ENCODE data around the gene SLC25A18.
"Not testable (repeated sequence)": the region's sequence is repeated elsewhere in the genome, so short reads cannot be mapped to it uniquely, and the experiment has no call there.

SLC25A18 gene, protein sequence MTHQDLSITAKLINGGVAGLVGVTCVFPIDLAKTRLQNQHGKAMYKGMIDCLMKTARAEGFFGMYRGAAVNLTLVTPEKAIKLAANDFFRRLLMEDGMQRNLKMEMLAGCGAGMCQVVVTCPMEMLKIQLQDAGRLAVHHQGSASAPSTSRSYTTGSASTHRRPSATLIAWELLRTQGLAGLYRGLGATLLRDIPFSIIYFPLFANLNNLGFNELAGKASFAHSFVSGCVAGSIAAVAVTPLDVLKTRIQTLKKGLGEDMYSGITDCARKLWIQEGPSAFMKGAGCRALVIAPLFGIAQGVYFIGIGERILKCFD

DNA sequence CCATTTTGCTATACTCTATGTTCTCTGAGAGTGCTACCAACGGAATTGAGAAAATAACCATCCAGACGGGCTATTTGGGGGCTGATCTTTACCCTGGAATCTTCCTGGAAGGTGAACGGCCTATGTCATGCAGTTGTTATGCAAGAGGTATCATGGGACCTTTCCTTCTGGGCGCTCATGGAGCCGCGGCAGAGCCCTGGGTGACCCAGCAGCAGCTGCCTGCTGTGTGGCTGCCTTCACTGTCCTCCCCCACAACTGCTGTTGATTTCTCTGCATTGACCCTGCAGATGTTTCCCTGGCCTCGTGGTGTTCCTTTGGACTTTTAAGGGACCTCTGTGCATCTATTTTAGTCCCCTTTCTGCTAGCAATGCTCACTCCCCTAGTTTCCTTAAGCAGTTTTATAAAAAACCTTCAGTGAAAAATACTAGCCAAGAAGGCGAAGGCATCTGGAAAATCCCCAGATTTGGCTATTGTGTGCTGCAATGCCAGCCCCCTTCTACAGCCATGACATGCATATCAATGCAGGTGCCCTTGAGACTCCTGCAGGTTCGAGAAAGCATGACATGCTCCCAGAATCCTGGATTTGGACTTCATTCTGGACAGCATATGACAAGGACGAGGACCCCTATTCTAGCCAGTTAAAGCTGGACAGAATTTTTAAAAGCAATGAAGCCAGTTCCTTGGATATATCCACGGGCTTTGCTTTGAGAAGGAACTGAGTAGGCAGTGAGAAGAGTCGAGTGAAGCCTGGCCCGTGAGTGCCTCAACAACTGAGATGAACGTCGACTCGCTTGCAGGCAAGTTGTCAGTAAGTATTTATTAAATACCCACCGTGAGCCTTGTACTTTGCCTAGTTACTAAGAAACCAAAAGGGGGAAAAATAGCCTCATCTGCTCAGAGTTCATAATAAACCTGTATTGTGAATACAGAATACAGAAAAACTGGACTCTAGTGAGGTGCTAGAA, at the start of gene SLC25A18:
Gene SLC25A18, plus strand, starts transcription at position 593 of the 965 bp plus-strand sequence. CDS start 16,447 bp downstream, outside the sequence.
- no peak for DNase-seq (ENCODE audit: extremely low read depth, insufficient read length)
- Histone ChIP-seq H3K36me3 (ENCODE audit: control insufficient read depth, insufficient read depth, low read length) (no peaks in the 10 kb centered on the region), H3K27me3 (replicated peaks; ENCODE audit: control insufficient read depth, insufficient read depth, low read length) (no peaks in the 10 kb centered on the region), H3K4me3 (replicated peaks; ENCODE audit: low read depth, low read length) (no peak within 1 kb of the TSS)
- TF ChIP-seq, protein P1, sequence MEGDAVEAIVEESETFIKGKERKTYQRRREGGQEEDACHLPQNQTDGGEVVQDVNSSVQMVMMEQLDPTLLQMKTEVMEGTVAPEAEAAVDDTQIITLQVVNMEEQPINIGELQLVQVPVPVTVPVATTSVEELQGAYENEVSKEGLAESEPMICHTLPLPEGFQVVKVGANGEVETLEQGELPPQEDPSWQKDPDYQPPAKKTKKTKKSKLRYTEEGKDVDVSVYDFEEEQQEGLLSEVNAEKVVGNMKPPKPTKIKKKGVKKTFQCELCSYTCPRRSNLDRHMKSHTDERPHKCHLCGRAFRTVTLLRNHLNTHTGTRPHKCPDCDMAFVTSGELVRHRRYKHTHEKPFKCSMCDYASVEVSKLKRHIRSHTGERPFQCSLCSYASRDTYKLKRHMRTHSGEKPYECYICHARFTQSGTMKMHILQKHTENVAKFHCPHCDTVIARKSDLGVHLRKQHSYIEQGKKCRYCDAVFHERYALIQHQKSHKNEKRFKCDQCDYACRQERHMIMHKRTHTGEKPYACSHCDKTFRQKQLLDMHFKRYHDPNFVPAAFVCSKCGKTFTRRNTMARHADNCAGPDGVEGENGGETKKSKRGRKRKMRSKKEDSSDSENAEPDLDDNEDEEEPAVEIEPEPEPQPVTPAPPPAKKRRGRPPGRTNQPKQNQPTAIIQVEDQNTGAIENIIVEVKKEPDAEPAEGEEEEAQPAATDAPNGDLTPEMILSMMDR (IDR thresholded peaks at IDR 0.05; ENCODE audit: insufficient read depth, low read length, poor library complexity, severe bottlenecking), result no peak

DNA sequence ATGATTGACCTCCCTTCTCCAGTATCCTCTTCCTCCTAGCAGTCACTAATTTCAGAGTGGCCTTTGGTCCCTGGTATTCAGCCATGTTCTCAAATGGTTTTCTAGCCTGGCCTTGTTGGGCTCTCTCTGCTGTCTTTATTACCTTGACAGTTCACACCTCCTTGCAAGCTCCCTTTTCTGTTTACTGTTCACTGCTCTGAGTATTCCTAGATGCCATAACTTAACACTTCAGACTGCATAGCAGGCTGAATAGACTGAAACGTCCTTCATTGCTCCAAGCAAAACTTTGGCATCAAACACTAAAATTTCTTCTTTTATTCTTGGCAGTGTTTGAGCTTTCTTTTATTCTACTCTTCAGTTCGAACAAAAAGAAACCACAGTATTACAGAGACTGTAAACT, 49.7 kb upstream of the SLC25A18 start:
- no peak for DNase-seq (ENCODE audit: extremely low read depth, insufficient read length)
- no peaks in the 10 kb centered on the region; the same call in none of the 2 replicates for H3K27me3 ChIP-seq (replicated peaks; ENCODE audit: control insufficient read depth, insufficient read depth, low read length)
- H3K36me3 ChIP-seq (ENCODE audit: control insufficient read depth, insufficient read depth, low read length), result no peaks in the 10 kb centered on the region
- H3K4me3 ChIP-seq (replicated peaks; ENCODE audit: low read depth, low read length), result no peak overlapping the region
- TF ChIP-seq, protein P1 (IDR thresholded peaks at IDR 0.05; ENCODE audit: insufficient read depth, low read length, poor library complexity, severe bottlenecking), result no peak

DNA sequence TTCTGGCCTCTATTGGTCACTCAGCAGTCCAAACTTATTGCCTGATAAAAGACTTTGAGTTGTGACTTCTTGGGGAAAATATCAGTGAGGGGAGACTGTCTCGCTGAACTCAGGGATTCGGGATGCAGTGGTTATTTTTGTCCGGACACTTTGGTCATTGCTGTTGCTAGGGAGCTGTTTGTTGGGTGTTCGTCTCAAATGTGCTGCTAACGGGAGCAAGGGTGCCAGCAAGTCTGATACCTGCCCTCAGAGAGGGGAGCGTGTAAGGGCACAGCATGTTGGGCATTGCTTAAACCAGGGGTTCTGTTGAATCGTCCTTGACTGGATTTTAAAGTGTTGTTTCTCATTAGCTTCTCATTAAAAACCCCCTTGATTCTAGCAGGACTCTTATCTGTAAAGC, 49.2 kb upstream of the SLC25A18 start:
- no peaks in the 10 kb centered on the region for H3K36me3 ChIP-seq (ENCODE audit: control insufficient read depth, insufficient read depth, low read length)
- H3K27me3 ChIP-seq (replicated peaks; ENCODE audit: control insufficient read depth, insufficient read depth, low read length), result no peaks in the 10 kb centered on the region; the same call in none of the 2 replicates
- no peak for DNase-seq (ENCODE audit: extremely low read depth, insufficient read length)
- TF ChIP-seq, protein P1 (IDR thresholded peaks at IDR 0.05; ENCODE audit: insufficient read depth, low read length, poor library complexity, severe bottlenecking), result no peak
- H3K4me3 ChIP-seq (replicated peaks; ENCODE audit: low read depth, low read length), result no peak overlapping the region

DNA sequence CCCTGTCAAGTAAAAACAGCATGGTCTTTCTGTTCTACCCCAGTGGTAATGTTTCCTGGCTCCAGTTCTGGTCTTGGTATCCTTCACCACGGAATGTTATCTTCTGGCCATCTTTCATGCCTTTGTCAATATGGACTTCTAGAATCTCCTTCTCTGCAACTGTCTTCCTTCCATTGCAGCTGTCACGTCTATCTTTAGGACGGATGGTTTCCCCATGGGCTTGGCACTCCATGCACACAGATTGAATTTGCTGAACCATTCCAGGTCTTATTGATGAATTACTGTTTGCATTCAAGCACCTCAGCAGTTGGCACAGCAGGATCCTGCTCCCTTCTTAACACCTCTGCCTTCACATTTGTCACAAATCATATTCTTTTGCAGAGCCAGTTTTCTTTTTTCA, 44.9 kb upstream of the SLC25A18 start:
- H3K27me3 ChIP-seq (replicated peaks; ENCODE audit: control insufficient read depth, insufficient read depth, low read length), result no peaks in the 10 kb centered on the region; the same call in none of the 2 replicates
- no peak for DNase-seq (ENCODE audit: extremely low read depth, insufficient read length)
- no peak overlapping the region for H3K4me3 ChIP-seq (replicated peaks; ENCODE audit: low read depth, low read length)
- H3K36me3 ChIP-seq (ENCODE audit: control insufficient read depth, insufficient read depth, low read length), result no peaks in the 10 kb centered on the region
- TF ChIP-seq, protein P1 (IDR thresholded peaks at IDR 0.05; ENCODE audit: insufficient read depth, low read length, poor library complexity, severe bottlenecking), result no peak

DNA sequence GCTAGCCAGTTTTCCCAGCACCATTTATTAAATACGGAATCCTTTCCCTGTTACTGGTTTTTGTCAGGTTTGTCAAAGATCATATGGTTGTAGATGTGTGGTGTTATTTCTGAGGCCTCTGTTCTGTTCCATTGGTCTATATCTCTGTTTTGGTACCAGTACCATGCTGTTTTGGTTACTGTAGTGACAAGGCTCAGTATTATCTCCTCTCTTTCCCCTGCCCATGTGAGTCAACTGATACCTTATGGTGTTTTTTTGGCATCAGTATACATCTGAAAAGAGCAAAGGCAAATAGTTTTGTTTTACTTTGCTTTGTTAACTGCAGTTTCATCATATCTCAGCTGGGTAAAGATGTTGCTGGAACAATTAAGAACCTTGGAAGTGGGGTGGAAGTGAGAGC, 41.3 kb upstream of the SLC25A18 start:
- H3K36me3 ChIP-seq (ENCODE audit: control insufficient read depth, insufficient read depth, low read length); H3K4me3 ChIP-seq (replicated peaks; ENCODE audit: low read depth, low read length); DNase-seq (ENCODE audit: extremely low read depth, insufficient read length); H3K27me3 ChIP-seq (replicated peaks; ENCODE audit: control insufficient read depth, insufficient read depth, low read length): not testable (repeated sequence)

DNA sequence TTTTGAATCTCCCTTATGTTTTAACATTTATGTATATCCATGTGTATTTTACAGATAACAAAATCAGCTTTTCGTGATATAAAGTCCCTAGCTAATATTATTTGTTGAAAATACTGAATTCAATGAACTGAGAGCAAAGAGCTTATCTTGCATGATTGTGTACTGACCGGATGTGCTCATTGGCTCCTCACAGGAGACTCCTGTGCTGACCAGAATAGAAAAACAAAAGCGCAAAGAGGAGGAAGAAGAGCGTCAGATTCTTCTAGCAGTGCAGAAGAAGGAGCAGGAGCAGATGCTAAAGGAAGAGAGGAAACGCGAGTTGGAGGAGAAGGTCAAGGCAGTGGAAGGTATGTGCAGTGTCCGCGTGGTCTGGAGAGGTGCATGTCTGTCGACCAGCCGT, 39.4 kb upstream of the SLC25A18 start:
- H3K36me3 ChIP-seq (ENCODE audit: control insufficient read depth, insufficient read depth, low read length), result no peaks in the 10 kb centered on the region
- no peak overlapping the region for H3K4me3 ChIP-seq (replicated peaks; ENCODE audit: low read depth, low read length)
- TF ChIP-seq, protein P1 (IDR thresholded peaks at IDR 0.05; ENCODE audit: insufficient read depth, low read length, poor library complexity, severe bottlenecking), result no peak
- no peak for DNase-seq (ENCODE audit: extremely low read depth, insufficient read length)
- H3K27me3 ChIP-seq (replicated peaks; ENCODE audit: control insufficient read depth, insufficient read depth, low read length), result no peaks in the 10 kb centered on the region

Measured in GM06990 (cell line).